Suppressor macrophage treated with lipopolysaccharide for 1 hour (primary cell): ENCODE measurements around the gene TOP3B.
A peak's percentile ranks its signal among the peaks of the same experiment; 100 is the strongest.

Experiments used
- DNase-seq, 3 donors: peaks; one replicate each; pipeline ENCODE4 v3.0.0-alpha.2; 2020 to 2022

TOP3B gene

DNA sequence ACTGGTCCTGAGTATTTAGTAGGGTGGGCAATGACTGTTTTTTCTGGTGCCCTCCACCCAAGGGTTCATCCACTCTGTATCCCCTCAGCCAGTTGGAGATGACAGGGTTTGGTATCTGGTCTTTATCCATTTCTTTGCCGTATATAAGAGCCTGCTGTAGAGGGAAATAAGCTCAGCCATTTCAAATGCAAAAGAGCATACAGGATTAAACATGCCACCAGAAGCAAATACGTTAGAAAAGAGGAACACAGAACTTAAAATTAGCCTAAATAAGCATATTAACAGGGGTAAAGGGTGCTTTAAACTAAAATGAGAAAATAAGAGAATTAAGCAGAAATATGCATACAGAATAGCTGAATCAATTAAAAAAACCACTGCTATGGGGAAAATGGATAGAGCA is 27.8 kb upstream of the TOP3B start:
- peak in 1 of 3 donors; percentile 11 for DNase-seq

DNA sequence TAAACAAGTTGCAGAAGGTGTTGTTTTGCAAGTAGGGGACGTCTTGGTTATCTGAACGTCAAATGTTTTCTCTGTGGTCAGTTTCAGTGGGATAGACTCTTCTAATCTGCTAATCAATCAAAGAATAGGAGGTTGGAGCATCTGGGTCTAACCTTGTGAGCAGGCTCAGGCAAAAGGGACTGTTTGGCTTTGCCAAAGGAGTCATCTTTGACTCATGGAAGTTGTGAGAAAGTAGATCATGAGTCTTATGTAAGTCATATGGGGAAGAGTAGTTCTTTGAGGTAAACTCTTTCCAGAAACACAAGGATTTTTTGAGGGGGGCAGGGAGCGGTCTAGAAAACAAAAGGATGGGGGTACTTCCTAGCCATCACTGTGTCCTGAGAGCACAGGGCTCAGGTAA is 27.1 kb upstream of the TOP3B start:
- peak; percentile 23 to 44 (median 26) for DNase-seq

DNA sequence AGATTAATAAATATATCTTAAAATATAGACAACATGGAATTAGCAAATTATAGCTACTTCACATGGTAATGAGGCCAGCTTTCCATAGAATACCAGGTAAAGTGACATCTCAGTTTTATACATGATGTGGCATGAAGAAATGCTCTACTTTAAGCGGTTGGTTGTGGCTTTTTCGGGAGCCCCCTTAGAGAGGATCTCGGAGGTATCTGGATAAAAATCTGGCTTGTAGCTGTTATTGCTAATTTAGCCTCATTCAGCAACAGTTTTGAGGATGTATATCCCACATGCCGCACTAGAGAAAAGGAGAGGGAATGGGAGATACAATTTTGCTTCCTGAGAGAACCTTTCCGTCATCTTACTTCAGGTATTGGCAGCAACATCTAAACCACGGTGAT is 24.0 kb upstream of the TOP3B start:
- DNase-seq = no peak

GRCh38 chr22:22005945-22006595 is 23.5 kb upstream of the TOP3B start:
- DNase-seq = no peak

DNA sequence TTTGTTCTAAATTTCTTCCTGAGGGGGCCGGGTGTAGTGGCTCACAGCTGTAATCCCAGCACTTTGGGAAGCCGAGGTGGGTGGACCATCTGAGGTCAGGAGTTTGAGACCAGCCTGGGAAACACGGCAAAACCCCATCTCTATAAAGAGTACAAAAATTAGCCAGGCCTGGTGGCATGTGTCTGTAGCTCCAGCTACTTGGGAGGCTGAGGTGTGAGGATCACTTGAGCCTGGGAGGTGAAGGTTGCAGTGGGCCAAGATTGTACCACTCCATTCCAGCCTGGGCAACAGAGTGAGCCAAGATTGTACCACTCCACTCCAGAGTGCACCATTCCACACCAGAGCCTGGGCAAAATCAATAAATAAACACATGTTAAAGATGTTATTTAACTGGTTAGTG is 20.6 kb upstream of the TOP3B start:
- DNase-seq = no peak

- DNase-seq = no peak
These were observed 20.0 kb upstream of the TOP3B start for GRCh38 chr22:22002526-22003055.

DNA sequence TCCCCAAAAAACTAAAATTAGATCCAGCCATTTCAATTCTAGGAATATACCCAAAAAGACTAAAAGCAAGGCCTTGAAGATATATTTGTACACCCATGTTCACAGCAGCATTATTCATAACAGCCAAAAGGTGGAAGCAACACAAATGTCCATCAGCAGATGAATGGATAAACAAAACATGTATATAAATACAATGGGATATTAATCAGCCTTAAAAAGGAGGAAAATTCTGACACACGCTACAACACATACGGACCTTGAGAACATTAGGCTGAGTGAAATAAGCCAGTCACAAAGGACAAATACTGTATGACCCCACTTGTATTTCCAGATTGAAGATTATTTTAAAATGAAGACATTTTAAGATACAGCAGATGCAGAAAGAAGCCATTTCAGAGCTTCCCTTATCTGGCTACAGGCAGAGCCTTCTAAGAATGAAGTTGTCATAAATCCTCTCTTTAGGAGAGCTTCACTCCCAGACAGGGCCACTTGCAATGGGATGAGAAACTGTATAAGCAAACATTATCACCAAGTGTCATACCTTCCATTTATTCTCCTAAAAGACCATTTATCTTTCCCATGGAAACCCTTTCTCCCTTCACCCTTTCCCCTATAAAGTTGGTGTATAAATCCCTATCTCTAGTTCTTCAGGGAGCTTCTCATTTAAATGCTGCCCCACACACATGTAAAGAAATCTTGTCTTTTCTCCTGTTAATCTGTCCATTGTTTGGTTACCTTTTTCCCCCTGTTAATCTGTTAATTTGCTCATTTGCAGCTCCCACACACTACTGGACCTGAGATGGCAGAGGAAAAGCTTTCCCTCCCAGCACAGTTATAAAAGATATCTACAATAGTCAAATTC is 19.3 kb upstream of the TOP3B start:
- DNase-seq = no peak

DNA sequence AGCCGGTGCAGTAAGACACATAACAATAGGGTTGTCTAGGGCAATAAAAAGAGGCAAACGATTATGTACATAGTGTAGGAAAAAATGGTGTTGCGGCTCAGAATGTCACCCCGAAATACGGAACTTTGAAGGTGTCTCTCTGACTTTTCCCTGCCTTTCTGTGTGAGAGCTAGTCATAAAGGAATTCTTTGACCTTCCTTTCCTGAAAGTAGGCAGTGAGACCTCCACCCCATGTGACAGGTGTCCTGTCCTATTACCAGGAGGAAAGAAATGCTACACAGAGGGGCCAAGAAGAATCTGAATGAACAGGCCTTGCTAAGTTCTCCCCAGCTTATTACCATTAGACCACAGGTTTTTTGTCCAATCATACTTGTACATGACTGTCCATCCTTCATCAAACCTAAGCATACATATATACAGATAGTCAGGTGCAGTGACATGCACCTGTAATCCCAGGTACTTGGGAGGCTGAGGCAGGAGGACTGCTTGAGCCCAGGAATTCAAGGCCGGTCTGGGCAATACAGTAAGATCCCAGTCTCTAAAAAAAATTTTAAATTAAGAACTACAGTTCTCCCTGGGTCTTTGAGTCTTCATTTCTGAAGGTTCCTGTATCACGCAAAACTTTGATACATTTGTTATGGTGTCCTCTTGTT is 16.1 kb upstream of the TOP3B start:
- no peak for DNase-seq

DNA sequence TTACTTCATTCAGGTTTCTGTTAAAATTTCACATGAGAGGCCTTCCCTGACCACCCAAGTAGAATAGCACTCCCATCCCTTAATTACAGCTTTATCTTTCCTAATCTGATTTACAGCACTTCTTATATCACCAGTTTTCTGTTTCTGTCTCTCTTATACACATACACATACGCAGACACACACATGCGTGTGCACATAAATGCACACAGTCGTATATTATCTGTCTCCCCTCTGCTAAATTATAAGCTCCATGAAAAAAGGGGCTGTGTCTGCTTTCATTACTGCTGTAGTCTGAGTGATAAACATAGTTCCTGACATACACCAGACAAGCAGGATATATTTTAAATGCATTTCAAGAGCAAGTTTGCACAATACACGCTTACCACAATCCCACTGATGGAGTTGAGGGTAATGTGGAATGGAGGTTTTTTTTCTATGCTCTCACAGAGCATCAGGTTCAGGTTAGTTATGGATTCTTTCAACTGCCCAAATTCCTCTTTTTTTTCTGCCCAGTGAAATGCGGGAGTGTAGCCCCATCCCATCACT is 13.7 kb upstream of the TOP3B start:
- no peak for DNase-seq

DNA sequence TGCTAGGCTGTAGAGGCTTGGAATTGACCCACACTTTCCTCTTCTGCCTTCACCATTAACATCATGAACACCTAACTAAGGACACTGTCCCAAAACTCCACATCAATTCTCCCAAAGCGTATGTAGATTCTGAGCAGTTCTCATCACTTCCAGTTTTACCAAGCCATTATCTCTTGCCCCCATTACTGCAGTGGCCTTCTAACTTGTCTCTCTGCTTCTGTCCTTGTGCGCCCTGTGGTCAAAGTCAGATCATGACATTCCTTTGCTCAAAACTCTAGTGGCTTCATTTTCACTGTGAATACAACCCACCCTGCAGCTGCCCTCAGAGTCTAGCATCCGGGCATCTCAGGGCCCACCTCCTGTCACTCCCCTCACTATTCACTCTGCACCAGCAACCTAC is 13.1 kb upstream of the TOP3B start:
- no peak for DNase-seq

DNA sequence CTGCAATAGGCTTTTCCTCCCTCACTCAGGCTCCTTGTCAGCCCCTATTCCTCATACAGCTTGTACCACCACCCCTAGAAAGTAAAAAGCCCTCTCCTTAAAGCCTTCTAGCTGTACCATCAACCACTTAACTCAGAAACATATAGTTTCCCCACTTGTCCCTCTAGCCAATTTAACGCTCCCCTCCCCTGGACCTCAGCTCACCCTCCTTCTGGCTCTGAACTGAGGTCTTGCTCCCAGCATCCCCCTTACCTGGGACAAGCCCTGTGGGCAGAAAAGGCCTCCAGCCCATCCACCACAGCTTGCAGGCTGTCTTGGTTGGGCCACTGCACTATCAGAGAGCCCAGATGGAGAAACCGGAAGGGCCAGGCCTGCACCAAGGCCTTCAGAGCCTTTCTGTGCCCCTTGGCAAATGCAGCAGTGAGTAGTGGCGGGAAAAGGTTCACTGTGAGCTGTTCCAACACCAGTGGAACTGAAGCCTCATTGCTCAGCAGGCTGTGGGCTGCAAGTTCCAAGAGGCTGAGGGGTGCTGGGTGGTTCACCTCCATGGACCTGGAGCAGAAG is 12.4 kb upstream of the TOP3B start:
- DNase-seq = no peak

DNA sequence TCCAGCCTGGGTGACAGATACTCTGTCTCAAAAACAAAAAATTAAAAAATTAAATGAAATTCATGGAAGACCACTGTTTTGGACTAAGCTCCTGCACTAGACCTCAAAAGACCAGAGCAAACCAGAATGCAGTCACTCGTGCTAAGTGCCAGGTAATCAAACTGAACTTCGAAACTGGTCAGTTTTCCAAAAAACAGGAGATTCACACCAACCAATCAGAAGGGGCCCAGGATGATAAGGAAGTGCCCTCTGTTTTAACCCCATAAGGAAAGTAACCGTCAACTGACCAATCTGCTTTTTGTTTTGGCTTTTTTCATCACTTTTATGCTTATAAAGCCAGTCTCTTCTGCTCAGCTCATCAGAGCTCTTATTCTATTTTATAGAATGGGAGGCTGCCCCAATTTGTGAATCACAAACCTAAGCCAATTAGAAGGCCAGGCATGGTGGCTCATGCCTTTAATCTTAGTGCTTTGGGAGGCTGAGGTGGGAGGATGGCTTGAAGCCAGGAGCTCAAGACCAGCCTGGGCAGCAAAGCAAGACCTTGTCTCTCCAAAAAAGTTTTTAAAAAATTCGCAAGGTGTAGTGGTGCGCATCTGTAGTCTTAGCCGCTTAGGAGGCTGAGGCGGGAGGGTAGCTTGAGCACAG is 10.1 kb upstream of the TOP3B start:
- no peak for DNase-seq

- DNase-seq = no peak
These were observed 9.2 kb upstream of the TOP3B start for GRCh38 chr22:21991774-21992173.

GRCh38 chr22:21991304-21991596 is 8.7 kb upstream of the TOP3B start:
- DNase-seq = no peak

- DNase-seq = no peak
These were observed 8.1 kb upstream of the TOP3B start for GRCh38 chr22:21990445-21991303.

- DNase-seq = no peak
These were observed 6.5 kb upstream of the TOP3B start for GRCh38 chr22:21989049-21989448.

- no peak for DNase-seq
These were observed 2.6 kb upstream of the TOP3B start for GRCh38 chr22:21985214-21985613.

GRCh38 chr22:21984793-21985192 is 2.2 kb upstream of the TOP3B start:
- peak; percentile 28 to 62 (median 45) for DNase-seq

DNA sequence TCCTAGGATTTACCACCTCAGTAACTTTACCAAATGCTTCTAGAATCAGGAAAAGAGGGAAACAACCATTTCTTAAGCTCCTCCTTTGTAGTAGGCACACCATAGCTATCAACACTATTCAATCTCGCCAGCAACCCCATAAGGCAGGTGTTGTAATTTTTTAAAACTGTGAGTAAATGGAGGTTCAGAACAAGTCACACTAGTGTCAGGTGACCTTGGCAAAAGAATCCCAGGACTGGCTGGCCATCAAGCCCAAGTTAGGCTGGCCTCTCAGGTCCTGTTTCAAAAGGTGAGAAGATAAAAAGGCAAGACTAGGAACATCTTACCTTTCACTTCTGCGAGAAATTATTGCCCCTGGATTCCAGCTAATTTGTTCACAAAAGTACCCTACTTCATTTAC is 713 bp downstream of the TOP3B start:
- DNase-seq = peak in 2 of 3 donors; percentile 4 to 5

GRCh38 chr22:21980547-21980946 is 2.0 kb downstream of the TOP3B start:
- DNase-seq = no peak

DNA sequence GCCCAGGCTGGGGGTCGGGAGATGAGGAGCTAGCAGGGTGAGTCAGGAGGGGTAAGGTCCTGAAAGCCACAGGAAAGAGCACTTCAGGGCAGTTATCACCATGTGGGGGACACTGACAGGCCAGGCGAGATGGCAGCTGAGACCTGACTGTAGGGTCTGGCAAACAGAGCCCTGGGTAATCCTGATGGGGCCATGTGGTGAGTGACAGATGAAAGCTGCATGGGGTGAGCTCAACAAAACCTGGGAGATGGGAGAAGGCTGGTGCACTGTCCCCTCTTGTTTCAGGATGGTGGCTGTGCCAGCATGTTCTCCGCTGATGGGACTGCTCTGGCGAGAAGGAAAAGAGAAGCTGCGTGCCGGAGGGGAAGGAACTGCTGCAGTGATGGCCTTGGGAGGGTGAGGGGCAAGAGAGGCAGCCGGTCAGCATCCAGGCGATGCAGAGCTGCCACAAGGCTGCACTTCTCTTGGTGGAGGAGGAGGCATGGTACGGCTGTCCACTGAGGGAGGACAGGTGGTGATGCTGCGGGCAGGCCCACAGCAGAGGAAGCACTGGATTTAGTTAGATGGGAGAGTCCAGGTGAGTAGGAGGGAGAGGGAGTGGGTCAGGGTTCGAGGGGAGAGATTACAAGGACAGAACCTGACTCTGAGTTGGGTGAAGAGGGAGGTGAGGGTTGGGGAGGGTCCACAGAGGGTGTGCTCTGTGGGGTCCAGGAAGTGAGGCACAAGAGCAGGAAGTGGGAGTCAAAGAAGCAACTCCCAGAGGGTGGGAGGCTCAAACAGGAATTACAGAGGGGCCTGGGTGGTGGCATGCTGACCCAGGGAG is 3.8 kb downstream of the TOP3B start:
- no peak for DNase-seq
